GM23338 (cell line): ENCODE data around the gene ANKRD37.
A peak's percentile ranks its signal among the peaks of the same experiment; 100 is the strongest.

ENCODE experiments used
- CTCF ChIP-seq, 2 experiments: fragments of 200-600 bp in 1 of 2; sonication (generic) in 1 of 2; conservative IDR thresholded peaks; 2 replicates each; pipeline versions ENCODE4 v1.5.1 to v1.6.1; 2016 to 2017; ENCODE audit warnings: antibody characterized with exemption in 2 of 2, low read depth in 2 of 2, mild to moderate bottlenecking in 2 of 2, moderate library complexity in 1 of 2
- POLR2AphosphoS5 ChIP-seq: IDR thresholded peaks from 2 replicates; pipeline ENCODE4 v1.6.1; 2016; ENCODE audit warnings: antibody characterized with exemption, low read depth
- REST ChIP-seq: IDR thresholded peaks from one replicate; pipeline ENCODE4 v1.6.1; 2018; ENCODE audit warnings: antibody characterized with exemption; ENCODE audit not compliant: unreplicated experiment
- ZNF114 ChIP-seq: fragments of 250-450 bp; sonication (Bioruptor Pico); IDR thresholded peaks from 2 replicates; pipeline ENCODE4 v1.5.0; 2020; ENCODE audit warnings: mild to moderate bottlenecking, moderate library complexity

- no peak for TF ChIP-seq REST
- TF ChIP-seq CTCF (conservative IDR thresholded peaks at IDR 0.05; ENCODE audit: low read depth in 2 of 2) = 0 out of 4 replicates have a peak, but pooled peaks of 1 of the 2 experiments have one; percentile 10
- TF ChIP-seq ZNF114 (CRISPR knock-in tag) = no peak
- TF ChIP-seq POLR2AphosphoS5 = peak; percentile 53; the same call in 1 of the 2 replicates
Measured at GRCh38 chr4:185396724-185397385, at the start of gene ANKRD37.
